IPS-NIHi11 (cell line): ENCODE data around the gene RBL2.

Experiments used
- DNase-seq: peaks from one replicate; pipeline ENCODE4 v3.0.0; 2012; ENCODE audit warnings: mixed read lengths, low spot score

Gene RBL2

DNA sequence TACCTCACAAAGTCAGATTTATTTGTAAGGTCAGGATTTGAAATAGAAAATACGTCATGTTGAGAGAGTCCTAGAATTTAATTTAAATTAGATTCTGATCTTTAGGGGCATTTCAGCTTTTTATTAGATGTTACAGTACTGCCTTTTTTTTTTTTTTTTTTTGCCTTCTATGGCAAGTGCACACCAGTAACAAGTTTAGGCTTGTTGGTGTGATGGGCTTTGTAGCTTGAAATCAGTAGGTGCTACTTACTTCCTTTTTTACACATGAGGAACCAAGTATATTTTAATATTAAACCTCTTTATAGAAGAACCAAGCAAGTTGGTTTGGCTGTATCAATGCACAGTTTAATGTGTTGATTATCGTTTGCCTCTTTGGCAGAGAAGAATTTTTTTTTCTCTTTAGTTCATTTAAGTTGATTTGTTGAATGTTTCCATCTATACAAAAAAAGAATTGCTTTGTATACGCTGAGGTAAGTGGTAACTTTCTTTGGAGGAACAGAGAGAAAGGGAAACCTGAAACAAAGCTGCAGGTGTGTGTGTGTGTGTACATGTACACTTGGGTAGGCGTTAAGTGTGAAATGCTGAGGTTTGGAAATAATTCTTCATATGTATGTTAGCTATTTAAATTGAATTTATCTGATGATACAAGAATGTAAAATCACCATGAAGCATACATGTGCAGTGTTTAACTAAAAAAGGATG is 15.7 kb downstream of the RBL2 start:
- no peak for DNase-seq

DNA sequence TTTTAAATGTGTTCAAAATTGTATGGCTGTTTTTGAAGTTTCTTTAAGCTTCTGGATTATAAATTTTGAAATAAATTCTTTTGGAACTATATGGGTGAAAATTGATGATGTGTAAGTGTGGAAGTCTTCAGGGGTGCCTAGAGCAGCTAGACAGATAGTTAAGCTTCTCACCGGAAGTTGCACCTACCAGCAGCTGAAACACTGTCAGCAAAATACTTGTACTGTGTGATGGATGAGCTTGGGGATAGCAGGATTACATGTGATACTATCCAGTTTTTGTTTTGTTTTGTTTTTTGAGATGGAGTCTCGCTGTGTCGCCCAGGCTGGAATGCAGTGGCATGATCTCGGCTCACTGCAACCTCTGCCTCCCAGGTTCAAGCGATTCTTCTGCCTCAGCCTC is 19.7 kb downstream of the RBL2 start:
- no peak for DNase-seq

- no peak for DNase-seq
Observed at GRCh38 chr16:53456625-53457024, 22.4 kb downstream of the RBL2 start.

DNA sequence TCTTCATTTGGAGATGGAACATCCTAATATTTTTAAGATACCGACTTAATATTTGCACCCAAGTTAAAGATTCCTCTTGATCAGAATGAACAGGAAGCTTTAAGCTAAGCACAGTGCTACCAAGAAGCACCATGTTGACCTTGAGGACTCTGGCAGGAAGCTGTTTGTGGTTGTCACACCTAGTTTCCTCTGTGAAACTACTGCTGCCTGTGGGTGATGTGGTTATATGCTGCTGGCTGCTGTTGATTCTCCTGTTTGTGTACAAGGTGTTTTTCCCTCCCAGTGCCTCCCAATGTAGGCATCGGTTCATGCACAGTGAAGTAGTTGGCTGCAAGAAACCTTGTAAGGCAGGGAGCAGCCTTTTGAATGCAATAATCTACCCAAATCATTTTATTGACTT is 23.4 kb downstream of the RBL2 start:
- no peak for DNase-seq

DNA sequence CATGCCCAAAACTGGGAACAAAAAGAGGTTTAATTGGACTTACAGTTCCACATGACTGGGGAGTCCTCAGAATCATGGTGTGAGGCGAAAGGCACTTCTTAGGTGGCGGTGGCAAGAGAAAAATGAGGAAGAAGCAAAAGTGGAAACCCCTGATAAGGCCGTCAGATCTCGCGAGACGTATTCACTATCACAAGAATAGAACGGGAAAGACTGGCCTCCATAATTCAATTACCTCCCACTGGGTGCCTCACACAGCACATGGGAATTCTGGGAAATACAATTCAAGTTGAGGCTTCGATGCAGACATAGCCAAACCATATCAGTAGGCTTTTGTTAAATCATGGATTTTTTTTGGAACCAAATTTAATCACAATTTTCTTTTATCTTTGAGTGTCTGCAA is 24.4 kb downstream of the RBL2 start:
- DNase-seq, result no peak

- DNase-seq, result no peak
Observed at GRCh38 chr16:53465606-53466280, 31.5 kb downstream of the RBL2 start.

DNA sequence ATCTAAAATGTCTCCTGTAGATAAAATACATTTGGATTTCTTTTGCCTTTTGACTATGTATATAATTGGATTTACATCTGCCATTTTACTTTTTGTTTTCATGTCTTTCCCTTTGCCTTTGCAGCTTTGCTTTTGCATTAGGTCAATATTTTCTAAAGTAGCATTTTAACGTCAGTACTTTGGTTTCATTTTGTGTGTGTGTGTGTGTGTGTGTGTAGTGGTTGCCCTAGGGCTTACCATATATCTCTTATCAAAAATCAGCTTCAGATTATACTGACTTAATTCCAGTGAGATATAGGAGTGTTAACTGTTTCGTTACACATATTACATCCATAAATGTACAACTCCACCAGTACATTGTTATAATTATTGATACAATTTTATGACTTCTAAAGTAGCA is 42.6 kb downstream of the RBL2 start:
- no peak for DNase-seq

GRCh38 chr16:53478965-53479364 is 44.7 kb downstream of the RBL2 start:
- no peak for DNase-seq

GRCh38 chr16:53480394-53480793 is 46.1 kb downstream of the RBL2 start:
- no peak for DNase-seq

GRCh38 chr16:53482123-53482522 is 47.9 kb downstream of the RBL2 start:
- DNase-seq, result no peak

- DNase-seq, result no peak
Observed at GRCh38 chr16:53484542-53484941, 50.3 kb downstream of the RBL2 start.

DNA sequence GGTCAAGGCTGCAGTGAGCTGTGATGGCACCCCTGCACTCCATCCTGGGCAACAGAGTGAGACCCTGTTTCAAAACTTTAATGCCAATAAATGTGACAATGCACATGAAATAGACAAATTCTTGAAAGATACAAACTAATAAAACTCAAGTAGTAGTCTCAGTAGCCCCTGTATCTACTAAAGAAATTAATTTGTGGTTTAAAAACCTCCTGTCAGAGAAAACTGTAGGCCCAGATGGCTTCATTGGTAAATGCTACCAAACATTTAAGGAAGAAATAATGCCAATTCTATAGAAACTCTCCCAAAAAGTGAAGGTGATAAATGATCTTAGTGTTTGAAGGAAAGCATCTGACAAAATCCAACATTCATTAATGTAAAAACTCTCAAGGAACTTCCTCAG is 52.0 kb downstream of the RBL2 start:
- DNase-seq, result no peak

DNA sequence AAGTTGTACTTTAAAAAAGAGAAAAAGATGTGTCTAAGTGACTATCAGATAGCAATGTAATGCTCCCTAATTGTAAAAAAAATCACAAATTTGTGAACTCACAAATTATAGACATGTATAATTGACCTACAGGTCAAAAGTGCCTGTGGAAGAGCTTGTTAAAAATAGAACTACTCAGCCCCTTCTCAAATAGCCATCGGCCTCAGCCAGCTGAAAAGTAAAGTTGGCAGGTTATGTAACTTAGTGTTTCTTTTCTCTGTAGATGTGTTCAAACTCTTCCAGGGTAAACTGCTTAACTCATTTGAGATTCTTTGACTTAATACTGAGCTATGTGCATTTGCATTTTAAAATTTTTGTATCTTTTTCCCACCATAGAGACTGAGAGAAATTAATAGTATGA is 55.5 kb downstream of the RBL2 start:
- DNase-seq, result no peak

- no peak for DNase-seq
Observed at GRCh38 chr16:53492503-53492902, 58.2 kb downstream of the RBL2 start.

- no peak for DNase-seq
Observed at GRCh38 chr16:53494636-53495035, 60.4 kb downstream of the RBL2 start.

DNA sequence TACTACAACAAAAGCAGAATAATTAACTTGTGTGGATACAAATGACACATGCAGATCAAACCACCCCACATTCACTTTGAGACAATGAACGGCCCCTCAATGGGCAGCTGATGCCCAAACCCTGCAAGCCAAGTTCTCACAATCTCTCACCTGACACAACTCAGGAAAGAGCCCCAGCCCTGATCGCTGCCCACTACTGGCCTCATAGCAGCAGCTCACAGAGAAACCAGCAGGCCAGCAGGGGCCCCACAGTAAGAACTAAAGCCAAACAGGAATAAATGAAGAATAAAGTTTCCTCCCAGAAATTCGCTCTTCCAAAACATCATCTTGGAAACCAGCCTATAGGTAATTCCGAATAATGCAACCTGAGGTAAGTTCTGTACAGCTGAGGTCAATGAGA is 61.1 kb downstream of the RBL2 start:
- peak; percentile 35 for DNase-seq

GRCh38 chr16:53498984-53499383 is 64.7 kb downstream of the RBL2 start:
- no peak for DNase-seq

DNA sequence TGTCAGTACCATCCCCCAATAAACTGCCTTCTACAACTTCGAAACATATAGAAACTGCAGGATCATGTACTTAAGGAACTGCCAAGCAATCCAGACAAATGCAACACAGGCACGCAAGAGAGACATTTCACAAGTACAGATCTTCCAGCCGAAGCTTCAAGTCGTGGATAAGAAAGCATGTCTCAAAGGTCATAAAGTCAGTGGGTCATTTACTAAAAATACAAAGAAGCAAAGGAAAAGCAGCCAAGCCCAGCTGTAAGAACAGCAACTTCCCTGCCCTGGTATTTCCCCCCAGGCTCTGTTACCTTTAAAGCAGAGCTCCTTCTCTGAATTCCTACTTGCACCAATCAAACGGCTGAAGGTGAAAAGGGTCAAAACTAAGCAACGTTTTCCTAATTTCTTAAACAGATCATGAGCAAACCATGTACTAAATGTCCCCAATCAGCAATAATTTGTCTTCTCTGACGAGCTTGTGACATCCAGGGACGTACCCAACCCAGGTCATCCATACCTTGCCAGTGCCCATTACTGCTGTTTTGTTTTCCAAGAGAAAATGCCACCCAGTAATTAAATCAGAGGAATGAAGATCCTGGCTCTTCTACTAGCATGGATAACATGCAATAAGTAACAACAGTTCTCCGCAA is 67.1 kb downstream of the RBL2 start:
- no peak for DNase-seq

DNA sequence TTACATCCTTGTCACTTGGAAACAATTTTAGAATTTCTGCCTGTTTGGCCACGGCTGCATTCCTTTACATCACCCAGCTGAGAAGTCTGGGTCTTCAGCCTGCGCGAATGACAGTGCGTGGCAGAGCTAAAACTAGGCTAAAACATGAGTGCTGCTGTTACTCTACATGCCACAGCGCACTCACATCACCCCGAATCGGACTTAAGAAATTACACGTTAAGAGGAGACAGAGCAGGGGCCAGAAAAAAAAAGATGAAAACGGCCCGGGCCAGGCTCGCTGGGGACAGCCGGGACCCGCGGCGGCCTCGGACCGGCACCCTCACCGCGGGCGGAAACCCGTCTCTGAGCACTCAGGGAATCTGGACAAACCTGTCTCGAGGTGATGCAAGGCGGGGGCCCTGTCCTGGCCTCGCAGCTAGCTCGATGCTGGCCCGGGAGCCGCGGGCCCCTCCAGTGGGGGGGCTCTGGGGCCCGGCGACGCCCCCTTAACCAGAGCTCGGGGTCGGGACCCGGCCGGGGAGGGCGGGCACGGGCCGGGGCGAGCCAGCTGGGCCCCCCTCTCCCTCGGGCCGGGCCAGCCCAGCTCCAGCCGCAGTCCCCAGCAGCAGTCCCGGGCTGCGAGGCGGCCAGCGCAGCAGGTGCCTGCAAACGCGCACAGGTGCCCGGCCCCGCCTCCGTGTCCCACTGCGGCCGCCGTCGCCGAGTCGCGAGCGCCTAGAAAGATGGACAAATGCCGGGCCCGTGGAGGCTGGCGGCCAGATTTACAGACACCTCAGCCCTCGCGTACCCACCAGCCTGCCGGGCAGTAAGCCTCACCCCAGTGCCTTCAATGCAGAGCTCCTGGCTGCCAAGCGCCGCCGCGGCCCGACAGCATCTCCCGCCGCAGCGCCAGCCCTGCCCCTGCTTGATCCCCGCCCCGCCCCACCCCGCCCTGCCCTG is 68.3 kb downstream of the RBL2 start, which contains the start of gene AKTIP:
Gene AKTIP, minus strand, starts transcription at position 879 of the 939 bp plus-strand sequence. CDS start 2,950 bp downstream, outside the sequence.
- peak; percentile 62 for DNase-seq

GRCh38 chr16:53503270-53503923 is 69.1 kb downstream of the RBL2 start:
- peak; percentile 93 for DNase-seq

GRCh38 chr16:53503991-53504663 is 69.9 kb downstream of the RBL2 start:
- DNase-seq, result no peak
